GM12865 (cell line): Measurements from ENCODE around the gene MCF2L2.

Source experiments
- DNase-seq: peaks from one replicate; pipeline ENCODE4 v3.0.0; 2010; ENCODE audit warnings: low read depth
- H3K4me3 ChIP-seq: 2 replicates; pipeline ENCODE4 v1.5.1; 2011; ENCODE audit warnings: mild to moderate bottlenecking, low read depth, low read length, control low read depth
- CTCF ChIP-seq: IDR thresholded peaks from 2 replicates; pipeline ENCODE4 v1.5.1; 2011; ENCODE audit warnings: low read length, control low read depth, low read depth, inconsistent platforms; ENCODE audit not compliant: insufficient read depth; ENCODE audit errors: missing control alignments

MCF2L2 gene

DNA sequence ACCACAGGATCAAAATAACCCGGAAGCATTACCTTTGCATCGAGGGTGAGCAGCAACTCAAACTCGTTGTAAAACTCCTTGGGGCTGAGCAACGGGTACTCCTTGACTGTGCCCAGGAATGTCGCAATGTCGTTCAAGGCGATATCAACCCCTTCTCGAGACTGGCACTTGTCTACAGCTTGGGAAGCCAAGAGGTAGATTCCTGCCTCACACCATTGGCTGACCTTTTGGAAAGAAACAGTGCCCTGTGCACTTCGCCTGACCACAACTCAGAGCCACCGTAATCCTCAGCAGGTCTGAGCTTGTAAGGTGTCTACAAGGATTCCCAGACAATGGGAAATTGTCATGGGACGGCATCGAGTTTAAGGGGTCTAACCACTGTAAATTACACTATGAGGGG, 131.5 kb downstream of the MCF2L2 start:
- DNase-seq = no peak
- TF ChIP-seq CTCF = no peak
- H3K4me3 ChIP-seq = no peak overlapping the region

GRCh38 chr3:183295211-183295610, 133.2 kb downstream of the MCF2L2 start:
- no peak for TF ChIP-seq CTCF
- no peak overlapping the region for H3K4me3 ChIP-seq
- DNase-seq = no peak

- no peak for DNase-seq
- no peak overlapping the region for H3K4me3 ChIP-seq
- TF ChIP-seq CTCF = no peak
Observed at GRCh38 chr3:183293966-183294365, 134.5 kb downstream of the MCF2L2 start.

- TF ChIP-seq CTCF = no peak
- H3K4me3 ChIP-seq = no peak overlapping the region
- DNase-seq = no peak
Observed at GRCh38 chr3:183291497-183292031, 136.9 kb downstream of the MCF2L2 start.

GRCh38 chr3:183290216-183290615, 138.2 kb downstream of the MCF2L2 start:
- DNase-seq = no peak
- no peak overlapping the region for H3K4me3 ChIP-seq

DNA sequence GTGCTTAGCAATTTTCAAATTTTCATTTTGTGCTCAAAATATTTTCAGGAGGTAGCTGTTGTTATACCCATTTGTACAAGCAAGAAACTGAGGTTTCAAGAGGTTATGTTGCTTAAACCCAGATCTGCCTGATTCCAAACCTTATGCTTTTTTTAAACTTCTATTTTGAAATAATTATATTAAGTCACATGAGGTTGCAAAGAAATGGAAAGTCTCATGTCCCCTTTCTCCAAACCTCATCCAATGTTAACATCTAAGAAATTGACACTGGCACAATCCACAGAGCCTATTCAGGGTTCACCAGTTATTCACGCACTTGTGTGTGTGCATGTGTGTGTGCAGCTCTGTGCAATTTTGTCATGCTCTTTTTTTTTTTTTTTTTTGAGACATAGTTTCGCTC, 140.3 kb downstream of the MCF2L2 start:
- no peak for DNase-seq
- TF ChIP-seq CTCF = no peak
- no peak overlapping the region for H3K4me3 ChIP-seq

More at GRCh38 chr3:183290216-183290615, 138.2 kb downstream of the MCF2L2 start:
- no peak for TF ChIP-seq CTCF

DNA sequence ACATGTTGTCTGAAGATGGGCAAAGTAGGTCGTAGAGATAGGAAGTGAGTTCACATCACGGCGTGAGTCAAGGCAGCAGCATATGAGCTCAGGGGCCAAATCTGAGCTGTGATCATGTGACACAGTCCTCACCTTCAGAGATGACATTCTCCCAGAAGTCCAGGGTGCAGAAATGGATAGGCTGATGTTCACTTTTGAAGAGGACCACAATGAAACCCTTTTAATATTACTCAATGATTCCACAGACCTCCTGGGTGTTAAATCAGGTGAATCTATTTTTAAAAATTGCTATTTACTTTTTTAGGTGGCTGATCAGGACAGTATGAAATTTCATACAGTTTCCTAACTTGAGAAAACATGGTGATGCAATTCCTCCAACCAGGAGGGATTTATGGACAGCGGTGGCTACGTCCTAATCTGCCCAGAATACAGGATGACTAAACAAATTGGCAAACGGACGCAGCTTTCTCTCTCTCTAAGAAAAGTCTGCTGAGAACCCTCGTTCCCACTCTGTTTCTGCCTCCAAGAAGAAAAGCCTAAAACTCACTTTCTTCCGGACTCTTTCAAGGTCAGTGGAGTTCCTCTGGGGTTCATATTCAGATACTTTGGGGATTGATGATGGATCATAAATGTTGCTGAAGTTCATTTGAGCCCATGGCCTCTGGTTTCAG, 141.0 kb downstream of the MCF2L2 start:
- TF ChIP-seq CTCF = no peak
- DNase-seq = no peak
- H3K4me3 ChIP-seq = no peak overlapping the region
